H1 (cell line): ENCODE measurements around the gene MRPS35. TPM values are rescaled to one million over a fixed set of nuclear protein-coding genes. Genes with fewer than 3 reads are reported as not detected.

Experiments
- CTCF ChIA-PET: fragments of 300-600 bp; sonication (Branson Sonifier 250); formaldehyde crosslinking; loops from one replicate; lab custom pipeline; 2021; ENCODE audit not compliant: partially characterized antibody; lab: Charles Lee
- POLR2A ChIA-PET: fragments of 300-600 bp; sonication (Branson Sonifier 250); formaldehyde crosslinking; loops from one replicate; lab custom pipeline; 2021; ENCODE audit warnings: inconsistent platforms; ENCODE audit not compliant: partially characterized antibody; lab: Charles Lee
- DNase-seq, 2 experiments: peaks; one replicate each; pipeline versions ENCODE4 v3.0.0 to v3.0.0-alpha.2; 2010 to 2022; ENCODE audit warnings: low spot score in 2 of 2, low read depth in 1 of 2, mixed read lengths in 1 of 2
- FAIRE-seq: peaks from 2 replicates; lab custom pipeline; 2011; peaks lifted over from hg19 to GRCh38; lab: Jason Lieb, UNC
- H2AFZ ChIP-seq: 2 replicates; pipeline ENCODE4 v1.8.1; 2012; ENCODE audit warnings: low read length, inconsistent platforms
- H2AK5ac ChIP-seq: 2 replicates; pipeline ENCODE4 v1.6.1; 2013; ENCODE audit warnings: low read depth, low read length
- H2BK120ac ChIP-seq: replicated peaks from 2 replicates; pipeline ENCODE3; 2013; ENCODE audit warnings: low read depth, low read length, inconsistent platforms
- H2BK12ac ChIP-seq: 2 replicates; pipeline ENCODE4 v1.6.1; 2013; ENCODE audit warnings: low read depth, low read length
- H2BK15ac ChIP-seq: 2 replicates; pipeline ENCODE4 v1.6.1; 2013; ENCODE audit warnings: low read length
- H2BK20ac ChIP-seq: 2 replicates; pipeline ENCODE4 v1.6.1; 2013; ENCODE audit warnings: low read length
- H2BK5ac ChIP-seq: 2 replicates; pipeline ENCODE4 v1.6.1; 2013; ENCODE audit warnings: low read depth, low read length
- H3K14ac ChIP-seq: 2 replicates; pipeline ENCODE4 v1.6.1; 2013; ENCODE audit warnings: inconsistent platforms; ENCODE audit not compliant: insufficient read length
- H3K18ac ChIP-seq: 2 replicates; pipeline ENCODE4 v1.6.1; 2013; ENCODE audit warnings: low read length; ENCODE audit errors: extremely low read depth
- H3K23ac ChIP-seq: 2 replicates; pipeline ENCODE4 v1.6.1; 2013; ENCODE audit warnings: inconsistent platforms; ENCODE audit not compliant: insufficient read length
- H3K23me2 ChIP-seq: 2 replicates; pipeline ENCODE4 v1.6.1; 2013; ENCODE audit warnings: low read depth, low read length
- H3K27ac ChIP-seq: 2 replicates; pipeline ENCODE4 v1.6.1; 2011; ENCODE audit warnings: low read depth, low read length, inconsistent platforms
- H3K27me3 ChIP-seq, 4 experiments: replicated peaks in 1 of 4; 1 replicate in 1 of 4; 2 replicates in 3 of 4; pipeline versions ENCODE4 v1.6.1 to v1.8.1; 2011 to 2013; ENCODE audit warnings: low read length in 3 of 4, mild to moderate bottlenecking in 3 of 4, inconsistent platforms in 2 of 4, mixed read lengths in 2 of 4, moderate library complexity in 1 of 4; ENCODE audit not compliant: control insufficient read depth in 3 of 4, insufficient read depth in 3 of 4; ENCODE audit errors: extremely low read depth in 1 of 4
- H3K36me3 ChIP-seq, 4 experiments: 2 replicates each; pipeline versions ENCODE4 v1.6.1 to v1.8.1; 2011 to 2013; ENCODE audit warnings: mild to moderate bottlenecking in 4 of 4, low read length in 3 of 4, moderate library complexity in 2 of 4, control low read depth in 1 of 4, inconsistent platforms in 1 of 4; ENCODE audit not compliant: insufficient read depth in 4 of 4, control insufficient read depth in 2 of 4
- H3K4ac ChIP-seq: replicated peaks from 2 replicates; pipeline ENCODE3; 2013; ENCODE audit warnings: low read length, low read depth, mixed read lengths, inconsistent platforms; ENCODE audit not compliant: insufficient read length
- H3K4me1 ChIP-seq, 4 experiments: replicated peaks in 1 of 4; 1 replicate in 1 of 4; 2 replicates in 3 of 4; pipeline versions ENCODE4 v1.6.1 to v1.8.1; 2011 to 2013; ENCODE audit warnings: low read length in 3 of 4, inconsistent platforms in 2 of 4, mixed read lengths in 1 of 4; ENCODE audit not compliant: insufficient read depth in 4 of 4, control insufficient read depth in 3 of 4
- H3K4me2 ChIP-seq, 2 experiments: 2 replicates each; pipeline versions ENCODE4 v1.6.1 to v1.8.1; 2011 to 2013; ENCODE audit warnings: low read depth in 2 of 2, low read length in 2 of 2, control low read depth in 1 of 2, inconsistent platforms in 1 of 2, mild to moderate bottlenecking in 1 of 2; ENCODE audit not compliant: insufficient read depth in 1 of 2
- H3K4me3 ChIP-seq, 4 experiments: fragments of 200-600, 300-600 bp in 1 of 4; sonication (generic), shearing (Covaris generic), sonication (Bioruptor Twin) in 1 of 4; 2 replicates each; pipeline versions ENCODE4 v1.5.1 to v1.8.1; 2011 to 2016; ENCODE audit warnings: low read length in 4 of 4, low read depth in 3 of 4, control low read depth in 2 of 4, inconsistent platforms in 2 of 4, mild to moderate bottlenecking in 2 of 4, mixed read lengths in 1 of 4, moderate library complexity in 1 of 4; ENCODE audit not compliant: insufficient read depth in 2 of 4; ENCODE audit errors: extremely low read depth in 1 of 4
- H3K56ac ChIP-seq: replicated peaks from 2 replicates; pipeline ENCODE3; 2013; ENCODE audit warnings: low read depth, mild to moderate bottlenecking, mixed read lengths, low read length, inconsistent platforms; ENCODE audit not compliant: insufficient read length
- H3K79me1 ChIP-seq: 2 replicates; pipeline ENCODE4 v1.6.1; 2013; ENCODE audit warnings: low read depth, low read length, control low read depth
- H3K79me2 ChIP-seq, 2 experiments: 2 replicates each; pipeline versions ENCODE4 v1.6.1 to v1.8.1; 2012 to 2013; ENCODE audit warnings: low read length in 2 of 2, mild to moderate bottlenecking in 2 of 2, inconsistent platforms in 1 of 2; ENCODE audit not compliant: insufficient read depth in 2 of 2, control insufficient read depth in 1 of 2
- H3K9ac ChIP-seq, 4 experiments: replicated peaks in 1 of 4; 1 replicate in 1 of 4; 2 replicates in 3 of 4; pipeline versions ENCODE4 v1.6.1 to v1.8.1; 2011 to 2013; ENCODE audit warnings: low read depth in 3 of 4, low read length in 3 of 4, control low read depth in 2 of 4, mild to moderate bottlenecking in 2 of 4, moderate library complexity in 2 of 4, inconsistent platforms in 1 of 4; ENCODE audit errors: extremely low read depth in 1 of 4
- H3K9me3 ChIP-seq, 2 experiments: 2 replicates each; pipeline versions ENCODE4 v1.6.1 to v1.8.1; 2012 to 2013; ENCODE audit warnings: mild to moderate bottlenecking in 2 of 2, moderate library complexity in 2 of 2, control low read depth in 1 of 2, inconsistent platforms in 1 of 2, low read depth in 1 of 2, low read length in 1 of 2, mixed read lengths in 1 of 2; ENCODE audit not compliant: insufficient read depth in 2 of 2
- H4K20me1 ChIP-seq, 2 experiments: replicated peaks in 1 of 2; 2 replicates each; pipeline versions ENCODE3 to v1.8.1; 2011 to 2013; ENCODE audit warnings: inconsistent platforms in 2 of 2, low read length in 2 of 2, mild to moderate bottlenecking in 1 of 2; ENCODE audit not compliant: insufficient read depth in 2 of 2, control insufficient read depth in 1 of 2
- H4K5ac ChIP-seq: 2 replicates; pipeline ENCODE4 v1.6.1; 2013; ENCODE audit warnings: low read length, low read depth, mixed read lengths, inconsistent platforms; ENCODE audit not compliant: insufficient read length
- H4K8ac ChIP-seq: 2 replicates; pipeline ENCODE4 v1.8.0; 2013; ENCODE audit warnings: mild to moderate bottlenecking, moderate library complexity, low read length, inconsistent platforms; ENCODE audit not compliant: insufficient read depth; ENCODE audit errors: extremely low read depth
- H4K91ac ChIP-seq: replicated peaks from 2 replicates; pipeline ENCODE3; 2013; ENCODE audit warnings: low read length, mixed read lengths, inconsistent platforms; ENCODE audit not compliant: insufficient read length
- HDAC2 ChIP-seq, 2 experiments: fragments of 300-600 bp in 1 of 2; sonication (generic) in 1 of 2; IDR thresholded peaks; 2 replicates each; pipeline ENCODE4 v1.6.1; 2011 to 2012; ENCODE audit warnings: low read depth in 2 of 2, low read length in 2 of 2, mild to moderate bottlenecking in 2 of 2, moderate library complexity in 2 of 2, borderline replicate concordance in 1 of 2, inconsistent platforms in 1 of 2
- KDM1A ChIP-seq: fragments of 200-600, 300-600 bp; sonication (generic); IDR thresholded peaks from 2 replicates; pipeline ENCODE4 v1.7.1; 2016; ENCODE audit warnings: mild to moderate bottlenecking, low read length, borderline replicate concordance
- PHF8 ChIP-seq: fragments of 200-600 bp; sonication (generic); conservative IDR thresholded peaks from 2 replicates; pipeline ENCODE4 v1.7.1; 2012; ENCODE audit warnings: low read depth, mild to moderate bottlenecking, inconsistent platforms, low read length, moderate library complexity
- RNF2 ChIP-seq: fragments of 200-900, 300-1000 bp; sonication (generic); IDR thresholded peaks from 2 replicates; pipeline ENCODE4 v1.7.1; 2016; ENCODE audit warnings: borderline replicate concordance, low read depth, mild to moderate bottlenecking, antibody characterized with exemption, low read length; ENCODE audit not compliant: poor library complexity, severe bottlenecking; ENCODE audit errors: missing control alignments
- TAF1 ChIP-seq: IDR thresholded peaks from 2 replicates; pipeline ENCODE4 v1.6.1; 2011; ENCODE audit warnings: mild to moderate bottlenecking, low read depth, low read length
- USF2 ChIP-seq: IDR thresholded peaks from 2 replicates; pipeline ENCODE4 v1.6.1; 2011; ENCODE audit warnings: low read length, improper control_type of control experiment
- YY1 ChIP-seq: IDR thresholded peaks from 2 replicates; pipeline ENCODE4 v1.6.1; 2011; ENCODE audit warnings: low read depth, mild to moderate bottlenecking, low read length
- WGBS, 2 experiments: shearing (Covaris generic) in 1 of 2; methylation state at CpG; one replicate each; pipeline versions ENCODE4 v1.1.6 to v1.1.7; 2013 to 2015; ENCODE audit warnings: low lambda C conversion rate in 2 of 2, mixed read lengths in 2 of 2, inconsistent platforms in 1 of 2, low coverage in 1 of 2, missing lambda C conversion rate in 1 of 2; ENCODE audit not compliant: insufficient replicate concordance in 2 of 2, insufficient coverage in 1 of 2, insufficient read length in 1 of 2; ENCODE audit errors: extremely low coverage in 1 of 2, missing lambda C conversion rate in 1 of 2; 5-methylcytosine and 5-hydroxymethylcytosine counted together
- polyA plus RNA-seq, 7 experiments: library from polyadenylated mRNA; depleted of rRNA in 3 of 7; stranded (reverse) in 5 of 7; unstranded in 2 of 7; fragments of >200 nt in 5 of 7; fragments of 200-250 nt in 2 of 7; gene quantifications; 1 replicate in 5 of 7; 2 replicates in 1 of 7; 4 replicates in 1 of 7; pipeline versions ENCODE4 v1.2.1 to v1.2.3, GENCODE V29; 2011 to 2013; ENCODE audit warnings: missing spikeins in 2 of 7, mixed read lengths in 2 of 7
- total RNA-seq: library from RNA; stranded (reverse); fragmentation: NEBNext Ultra II Directional; extraction: Animal tissue kit (Norgen Biotek cat#: 25700); gene quantifications from 2 replicates; pipeline ENCODE4 v1.2.1, GENCODE V29; 2021

Gene MRPS35
- total and polyA plus RNA-seq, 2 of the 8 experiments (the other 6 are each of a cell fraction or from before 2014, with no cell fraction given) = 26.8 to 47.9 TPM

DNA sequence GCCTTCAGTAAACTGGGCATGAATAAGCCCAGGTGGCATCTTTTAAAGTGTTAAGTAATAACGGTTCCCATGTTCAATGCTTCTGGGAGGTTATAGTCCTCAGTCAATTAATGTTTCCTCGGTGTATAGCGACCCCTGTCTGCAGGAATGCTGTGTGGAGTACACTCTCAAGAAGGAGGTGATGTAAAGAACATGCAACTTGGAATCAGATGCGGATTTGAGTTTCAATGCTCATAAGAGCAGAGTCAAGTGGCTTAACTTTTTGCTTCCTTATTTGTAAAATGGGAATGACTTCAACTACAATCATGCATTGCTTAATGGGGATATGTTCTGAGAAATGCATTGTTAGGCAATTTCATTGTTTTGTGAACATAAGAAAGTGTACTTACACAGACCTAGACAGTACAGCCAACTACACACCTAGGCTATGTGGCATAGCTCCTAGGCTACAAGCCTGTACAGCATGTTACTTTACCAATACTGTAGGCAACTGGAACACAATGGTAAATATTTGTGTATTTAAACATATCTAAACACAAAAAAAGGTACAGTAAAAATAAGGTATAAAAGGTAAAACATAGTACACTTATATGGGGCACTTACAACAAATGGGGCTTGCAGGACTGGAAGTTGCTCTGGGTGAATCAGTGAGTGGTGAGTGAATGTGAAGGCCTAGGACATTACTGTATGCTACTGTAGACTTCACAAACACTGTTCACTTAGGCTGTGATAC, 6.7 kb upstream of the MRPS35 start:
- Histone ChIP-seq H2BK5ac (no peak overlapping the region), H2AFZ (no peak overlapping the region), H4K8ac (no peak overlapping the region), H3K4me2 (no peak overlapping the region), H3K9me3 (no peaks in the 10 kb centered on the region), H3K23ac (no peak overlapping the region), H2AK5ac (no peak overlapping the region), H2BK15ac (no peak overlapping the region), H3K4me1 (no peaks in the 10 kb centered on the region), H3K79me1 (no peaks in the 10 kb centered on the region), H3K56ac (no peak overlapping the region), H3K27ac (no peak overlapping the region), H2BK20ac (no peak overlapping the region), H3K14ac (no peak overlapping the region), H3K18ac (no peak overlapping the region), H4K5ac (no peak overlapping the region), H3K23me2 (no peaks in the 10 kb centered on the region), H2BK120ac (no peak overlapping the region), H3K4me3 (no peak overlapping the region), H3K27me3 (no peaks in the 10 kb centered on the region), H3K36me3 (no peaks in the 10 kb centered on the region), H3K79me2 (no peaks in the 10 kb centered on the region), H4K91ac (no peak overlapping the region), H2BK12ac (peak overlapping the region; percentile 32; the same call in 1 of the 2 replicates), H3K9ac (no peak overlapping the region), H3K4ac (no peak overlapping the region), H4K20me1 (no peaks in the 10 kb centered on the region)
- peak; percentile 94 for FAIRE-seq
- CTCF ChIA-PET = interaction anchor here (0.6 to 2.8 kb wide), 20 partner anchors 8 to 319 kb away, joined by 3 to 11 read pairs (median 4); partner anchors contain the start of gene REP15
- peak; percentile 19 to 85 for DNase-seq
- POLR2A ChIA-PET = interaction anchor here (0.7 kb wide), 1 partner anchor 77 kb away, joined by 3 read pairs; no protein-coding TSS in a partner anchor
- WGBS, 2 experiments = 40% methylated on average over 4 of the region's 4 CpGs; no CpG with 5 or more reads in 1 of the 2 experiments
- TF ChIP-seq YY1 = no peak
- TF ChIP-seq RNF2 = no peak
- TF ChIP-seq KDM1A = no peak
- no peak for TF ChIP-seq PHF8
- TF ChIP-seq USF2 = no peak
- TF ChIP-seq TAF1 = no peak
- TF ChIP-seq HDAC2 (IDR thresholded peaks at IDR 0.05; ENCODE audit: borderline replicate concordance in 1 of 2, low read depth in 2 of 2, low read length in 2 of 2) = peak in 1 of 2 experiments; percentile 64; a peak in 1 of 4 replicates
